Suprapubic skin (tissue), 4 donors: ENCODE results near the gene SEMA7A. TPM values are rescaled to one million over a fixed set of nuclear protein-coding genes. Genes with fewer than 3 reads are reported as not detected.

Experiments used
- DNase-seq, 2 donors: peaks; one replicate each; pipeline ENCODE4 v3.0.0-alpha.2; 2019; ENCODE audit warnings: low spot score in 2 of 2
- H3K27ac ChIP-seq: fragments of 200-600 bp; sonication (generic); one replicate; pipeline ENCODE4 v1.5.1; 2019
- H3K27me3 ChIP-seq: fragments of 200-600 bp; sonication (generic); one replicate; pipeline ENCODE4 v1.5.1; 2019
- H3K36me3 ChIP-seq: fragments of 200-600 bp; sonication (generic); one replicate; pipeline ENCODE4 v1.5.1; 2019
- H3K4me1 ChIP-seq: fragments of 200-600 bp; sonication (generic); one replicate; pipeline ENCODE4 v1.5.1; 2019
- H3K4me3 ChIP-seq: fragments of 200-600 bp; sonication (generic); one replicate; pipeline ENCODE4 v1.5.1; 2019; ENCODE audit warnings: mild to moderate bottlenecking
- H3K9me3 ChIP-seq: fragments of 200-600 bp; sonication (generic); one replicate; pipeline ENCODE4 v1.5.1; 2019
- CTCF ChIP-seq, 2 donors: fragments of 200-600 bp in 1 of 2; fragments of 450-650 bp in 1 of 2; sonication (generic) in 1 of 2; IDR thresholded peaks; one replicate each; pipeline ENCODE4 v1.5.1; 2016 to 2019; ENCODE audit warnings: antibody characterized with exemption in 2 of 2, mild to moderate bottlenecking in 1 of 2, moderate library complexity in 1 of 2
- EP300 ChIP-seq: sonication (generic); formaldehyde crosslinking; IDR thresholded peaks from one replicate; pipeline ENCODE4 v1.6.1; 2017; ENCODE audit warnings: antibody characterized with exemption
- POLR2A ChIP-seq, 2 donors: fragments of 450-650 bp; IDR thresholded peaks; one replicate each; pipeline ENCODE4 v1.6.1; 2017; ENCODE audit warnings: antibody characterized with exemption in 2 of 2, mild to moderate bottlenecking in 2 of 2, moderate library complexity in 2 of 2
- POLR2AphosphoS5 ChIP-seq, 3 donors: sonication (generic); formaldehyde crosslinking; IDR thresholded peaks; one replicate each; pipeline ENCODE4 v1.6.1; 2017; ENCODE audit warnings: antibody characterized with exemption in 3 of 3
- WGBS: methylation state at CpG from one replicate; pipeline ENCODE4 v1.1.5; 2018; 5-methylcytosine and 5-hydroxymethylcytosine counted together
- total RNA-seq, 4 donors: library from RNA; depleted of rRNA; stranded (reverse); fragments of >200 nt; gene quantifications; one replicate each; pipeline ENCODE4 v1.1.0, GENCODE V29; 2016

SEMA7A gene
- total RNA-seq, 4 donors from 2014 or later = 10.1 to 31.4 (median 18.0) TPM

DNA sequence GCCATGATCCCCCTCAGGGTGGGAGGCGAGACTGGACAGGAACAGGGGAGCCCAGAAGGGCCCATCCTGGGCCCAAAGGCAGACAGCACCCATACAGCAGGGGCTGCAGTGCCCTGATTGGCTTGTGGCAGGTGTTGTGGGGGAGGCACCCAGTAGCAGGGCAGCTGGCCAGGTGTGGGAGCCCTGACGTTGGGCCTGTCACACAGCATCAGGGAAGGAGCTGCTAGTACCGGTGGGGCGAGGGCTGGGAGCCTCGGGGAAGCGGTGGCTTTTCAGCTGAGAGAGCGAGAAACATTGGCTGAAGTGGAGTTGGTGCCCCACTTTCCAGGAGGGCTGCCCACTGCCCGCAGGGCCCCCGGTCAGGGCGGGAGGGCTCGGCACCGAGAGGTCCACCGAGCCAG, 46.6 kb downstream of the SEMA7A start:
- no peak overlapping the region for H3K27ac ChIP-seq
- H3K9me3 ChIP-seq = no peaks in the 10 kb centered on the region
- no peaks in the 10 kb centered on the region for H3K27me3 ChIP-seq
- TF ChIP-seq EP300 = no peak
- TF ChIP-seq POLR2A (IDR thresholded peaks at IDR 0.05) = no peak
- no peak for TF ChIP-seq CTCF (IDR thresholded peaks at IDR 0.05)
- no peak for TF ChIP-seq POLR2AphosphoS5 (IDR thresholded peaks at IDR 0.05)
- H3K4me1 ChIP-seq = peaks cover 34% of the 10 kb centered on the region
- no peaks in the 10 kb centered on the region for H3K36me3 ChIP-seq
- DNase-seq = no peak
- H3K4me3 ChIP-seq = no peak overlapping the region
- WGBS = 87% methylated on average over 10 of the region's 13 CpGs

DNA sequence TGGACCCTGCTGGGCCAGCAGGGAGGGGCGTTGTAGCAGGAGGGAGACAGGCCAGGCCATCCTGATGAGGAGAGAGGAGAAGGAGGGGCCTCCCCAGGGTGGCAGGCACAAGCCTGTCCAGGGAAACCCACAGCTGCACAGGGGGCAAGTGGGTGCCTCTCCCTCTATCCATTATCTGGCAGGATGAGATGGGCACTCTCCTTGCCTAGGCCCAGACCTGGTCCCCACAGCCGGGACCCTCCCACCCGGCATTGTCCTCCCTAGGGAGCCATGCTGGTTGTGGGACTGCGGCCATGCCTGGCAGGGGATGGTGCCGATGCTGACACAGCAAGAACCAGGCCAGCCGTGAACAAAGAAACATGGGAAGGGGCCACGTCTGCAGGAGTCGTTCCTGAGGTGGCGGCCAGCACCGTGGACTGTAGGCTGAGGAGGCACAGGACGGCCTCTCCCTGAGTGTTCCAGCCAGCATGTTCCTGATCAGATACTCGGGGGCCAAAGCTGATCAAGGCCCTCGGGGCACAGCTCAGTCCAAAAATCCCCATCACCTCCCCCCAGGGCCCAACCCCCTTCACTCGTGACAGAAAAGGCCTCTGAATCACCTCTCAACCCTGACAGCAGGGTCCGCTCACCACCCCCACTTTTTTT, 47.1 kb downstream of the SEMA7A start:
- Histone ChIP-seq H3K9me3 (no peaks in the 10 kb centered on the region), H3K27me3 (no peaks in the 10 kb centered on the region), H3K4me1 (peaks cover 35% of the 10 kb centered on the region), H3K36me3 (no peaks in the 10 kb centered on the region), H3K4me3 (no peak overlapping the region), H3K27ac (no peak overlapping the region)
- DNase-seq = no peak
- TF ChIP-seq EP300 = no peak
- no peak for TF ChIP-seq CTCF (IDR thresholded peaks at IDR 0.05)
- TF ChIP-seq POLR2A (IDR thresholded peaks at IDR 0.05) = no peak
- TF ChIP-seq POLR2AphosphoS5 (IDR thresholded peaks at IDR 0.05) = no peak
- 79% methylated on average over 13 of the region's 15 CpGs for WGBS

- Histone ChIP-seq H3K27ac (no peak overlapping the region), H3K4me3 (no peak overlapping the region), H3K4me1 (peaks cover 35% of the 10 kb centered on the region), H3K9me3 (no peaks in the 10 kb centered on the region), H3K27me3 (no peaks in the 10 kb centered on the region), H3K36me3 (no peaks in the 10 kb centered on the region)
- no peak for DNase-seq
- 89% methylated on average over 6 of the region's 6 CpGs for WGBS
- TF ChIP-seq EP300 (no peak), POLR2A (IDR thresholded peaks at IDR 0.05) (no peak), CTCF (IDR thresholded peaks at IDR 0.05) (no peak), POLR2AphosphoS5 (IDR thresholded peaks at IDR 0.05) (no peak)
Measured at GRCh38 chr15:74385733-74386132, 48.0 kb downstream of the SEMA7A start.

DNA sequence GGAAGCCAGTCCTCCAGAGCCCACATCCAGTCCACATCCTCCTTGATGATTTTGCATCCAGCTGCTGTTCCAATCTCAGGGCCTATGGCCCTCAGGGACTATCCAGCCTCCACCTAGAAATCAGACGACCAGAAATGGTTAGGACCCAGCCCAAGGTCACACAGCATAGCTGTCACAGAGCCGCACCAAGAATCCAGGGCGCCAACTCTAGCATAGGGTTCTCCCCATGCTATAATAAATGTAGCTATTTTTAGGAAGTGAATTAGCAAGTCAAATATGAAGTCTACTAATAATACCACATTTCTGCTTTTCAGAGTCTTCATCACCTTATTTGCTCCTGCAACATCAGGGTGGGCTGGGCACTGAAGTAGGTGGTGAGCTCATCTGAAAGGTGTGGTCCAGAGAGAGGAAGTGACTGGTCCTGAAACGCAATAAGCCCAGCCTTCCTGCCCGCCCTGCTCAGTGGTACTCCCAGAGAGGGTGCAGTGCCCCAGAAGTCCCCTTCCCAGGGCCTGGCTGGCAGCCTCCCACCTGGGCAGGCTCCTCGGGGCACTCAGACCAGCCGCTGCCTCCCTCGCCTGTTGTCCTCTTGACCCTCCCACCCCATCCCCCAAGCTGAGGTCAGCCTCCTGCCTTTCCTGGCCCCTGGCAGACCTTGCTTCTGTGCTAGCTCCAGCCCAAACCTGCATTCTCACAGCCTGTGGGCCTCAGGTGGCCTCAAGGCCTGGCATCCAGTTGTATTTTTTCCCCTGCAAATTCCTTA, 48.7 kb downstream of the SEMA7A start:
- no peaks in the 10 kb centered on the region for H3K9me3 ChIP-seq
- DNase-seq = no peak
- no peak overlapping the region for H3K4me3 ChIP-seq
- H3K4me1 ChIP-seq = peaks cover 35% of the 10 kb centered on the region
- no peaks in the 10 kb centered on the region for H3K36me3 ChIP-seq
- no peak for TF ChIP-seq POLR2A (IDR thresholded peaks at IDR 0.05)
- no peak for TF ChIP-seq CTCF (IDR thresholded peaks at IDR 0.05)
- no peak for TF ChIP-seq POLR2AphosphoS5 (IDR thresholded peaks at IDR 0.05)
- TF ChIP-seq EP300 = no peak
- H3K27me3 ChIP-seq = no peaks in the 10 kb centered on the region
- no peak overlapping the region for H3K27ac ChIP-seq
- WGBS = 57% methylated on average over 8 of the region's 8 CpGs

GRCh38 chr15:74384566-74384880, 49.2 kb downstream of the SEMA7A start:
- no peak for TF ChIP-seq POLR2AphosphoS5 (IDR thresholded peaks at IDR 0.05)
- TF ChIP-seq POLR2A (IDR thresholded peaks at IDR 0.05) = no peak
- 42% methylated on average over 2 of the region's 3 CpGs for WGBS
- Histone ChIP-seq H3K36me3 (no peaks in the 10 kb centered on the region), H3K4me1 (peaks cover 35% of the 10 kb centered on the region), H3K27ac (no peak overlapping the region), H3K4me3 (no peak overlapping the region), H3K9me3 (no peaks in the 10 kb centered on the region), H3K27me3 (no peaks in the 10 kb centered on the region)
- no peak for DNase-seq
